ENCODE data around the gene DPM3.
"Not testable (repeated sequence)": the region's sequence is repeated elsewhere in the genome, so short reads cannot be mapped to it uniquely, and the experiment has no call there.

Gene DPM3, protein sequence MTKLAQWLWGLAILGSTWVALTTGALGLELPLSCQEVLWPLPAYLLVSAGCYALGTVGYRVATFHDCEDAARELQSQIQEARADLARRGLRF

DNA sequence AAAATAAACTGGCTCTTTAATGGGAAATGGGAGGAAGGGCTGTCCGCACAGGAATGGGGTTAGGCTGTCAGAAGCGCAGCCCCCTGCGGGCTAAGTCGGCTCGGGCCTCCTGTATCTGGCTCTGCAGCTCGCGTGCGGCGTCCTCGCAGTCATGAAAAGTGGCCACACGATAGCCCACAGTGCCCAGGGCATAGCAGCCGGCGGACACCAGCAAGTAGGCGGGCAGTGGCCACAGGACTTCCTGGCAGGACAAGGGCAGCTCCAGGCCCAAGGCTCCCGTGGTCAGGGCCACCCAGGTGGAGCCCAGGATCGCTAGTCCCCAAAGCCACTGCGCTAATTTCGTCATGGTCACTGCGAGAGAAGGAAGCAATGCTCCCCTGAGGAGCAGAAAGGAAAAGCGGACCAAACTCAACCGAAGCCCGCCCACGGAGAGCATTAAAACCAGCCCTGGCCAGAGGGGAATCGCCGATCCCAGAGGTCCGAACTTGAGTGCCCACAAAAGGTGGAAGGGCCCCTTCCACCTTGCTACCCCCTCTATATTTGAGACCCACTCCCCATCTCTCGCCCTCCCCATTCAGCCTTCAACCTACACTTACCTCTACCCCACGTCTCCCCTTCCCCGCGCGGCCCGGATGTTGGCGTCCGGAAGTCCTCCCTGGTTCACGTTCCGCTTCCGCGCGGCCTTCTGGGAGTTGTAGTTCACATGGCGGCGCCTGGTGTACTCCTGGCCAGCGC, at the start of gene DPM3:
DPM3 (minus strand) TSS at position 637 of the 735 bp plus-strand sequence; CDS start at position 346, 291 bp downstream.
- in situ Hi-C loops (cut with HindIII; ENCODE audit: low sequenced_read_pairs), result no loop called here

GRCh38 chr1:155189926-155190325, 49.6 kb upstream of the DPM3 start:
- in situ Hi-C loops (cut with HindIII; ENCODE audit: low sequenced_read_pairs), result not testable (repeated sequence)

GRCh38 chr1:155188268-155188667, 47.9 kb upstream of the DPM3 start:
- in situ Hi-C loops (cut with HindIII; ENCODE audit: low sequenced_read_pairs), result no loop called here

DNA sequence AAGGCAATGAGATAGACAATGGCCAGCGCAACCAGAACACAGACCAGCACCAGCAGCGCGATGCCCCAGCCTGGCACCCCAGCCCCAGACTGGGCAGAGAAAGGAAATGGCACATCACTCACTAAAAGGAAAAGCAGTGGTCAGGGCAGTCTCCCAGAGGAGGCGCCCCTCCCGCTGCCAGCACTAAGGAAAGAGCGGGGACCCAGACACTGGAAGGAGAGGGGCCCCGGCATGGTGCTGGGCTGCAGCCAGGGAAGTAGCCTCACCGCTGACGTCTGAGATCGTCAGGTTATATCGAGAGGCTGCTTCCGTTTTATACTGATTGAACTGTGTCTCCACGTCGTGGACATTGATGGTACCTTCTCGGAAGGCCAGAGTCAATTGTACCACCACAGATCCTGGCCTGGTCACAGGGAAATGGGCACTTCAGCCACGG, 47.1 kb upstream of the DPM3 start:
- in situ Hi-C loops (cut with HindIII; ENCODE audit: low sequenced_read_pairs), result no loop called here

GRCh38 chr1:155186794-155187455, 46.6 kb upstream of the DPM3 start:
- in situ Hi-C loops (cut with HindIII; ENCODE audit: low sequenced_read_pairs), result no loop called here

- in situ Hi-C loops (cut with HindIII; ENCODE audit: low sequenced_read_pairs), result no loop called here
Measured at GRCh38 chr1:155186067-155186793, 45.9 kb upstream of the DPM3 start.

DNA sequence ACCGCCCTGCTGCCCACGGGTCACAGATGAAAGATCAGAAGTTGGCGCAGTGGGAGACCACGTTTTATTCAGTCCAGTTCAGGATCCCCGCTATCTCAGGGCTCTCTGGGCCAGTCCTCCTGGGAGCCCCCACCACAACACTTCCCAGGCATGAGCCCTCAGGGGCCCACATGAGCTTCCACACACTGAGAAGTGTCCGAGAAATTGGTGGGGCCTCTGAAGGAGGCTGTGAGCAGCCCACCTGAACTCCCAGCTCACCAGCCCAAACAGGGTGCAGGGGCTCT, 45.4 kb upstream of the DPM3 start:
- in situ Hi-C loops (cut with HindIII; ENCODE audit: low sequenced_read_pairs), result no loop called here

DNA sequence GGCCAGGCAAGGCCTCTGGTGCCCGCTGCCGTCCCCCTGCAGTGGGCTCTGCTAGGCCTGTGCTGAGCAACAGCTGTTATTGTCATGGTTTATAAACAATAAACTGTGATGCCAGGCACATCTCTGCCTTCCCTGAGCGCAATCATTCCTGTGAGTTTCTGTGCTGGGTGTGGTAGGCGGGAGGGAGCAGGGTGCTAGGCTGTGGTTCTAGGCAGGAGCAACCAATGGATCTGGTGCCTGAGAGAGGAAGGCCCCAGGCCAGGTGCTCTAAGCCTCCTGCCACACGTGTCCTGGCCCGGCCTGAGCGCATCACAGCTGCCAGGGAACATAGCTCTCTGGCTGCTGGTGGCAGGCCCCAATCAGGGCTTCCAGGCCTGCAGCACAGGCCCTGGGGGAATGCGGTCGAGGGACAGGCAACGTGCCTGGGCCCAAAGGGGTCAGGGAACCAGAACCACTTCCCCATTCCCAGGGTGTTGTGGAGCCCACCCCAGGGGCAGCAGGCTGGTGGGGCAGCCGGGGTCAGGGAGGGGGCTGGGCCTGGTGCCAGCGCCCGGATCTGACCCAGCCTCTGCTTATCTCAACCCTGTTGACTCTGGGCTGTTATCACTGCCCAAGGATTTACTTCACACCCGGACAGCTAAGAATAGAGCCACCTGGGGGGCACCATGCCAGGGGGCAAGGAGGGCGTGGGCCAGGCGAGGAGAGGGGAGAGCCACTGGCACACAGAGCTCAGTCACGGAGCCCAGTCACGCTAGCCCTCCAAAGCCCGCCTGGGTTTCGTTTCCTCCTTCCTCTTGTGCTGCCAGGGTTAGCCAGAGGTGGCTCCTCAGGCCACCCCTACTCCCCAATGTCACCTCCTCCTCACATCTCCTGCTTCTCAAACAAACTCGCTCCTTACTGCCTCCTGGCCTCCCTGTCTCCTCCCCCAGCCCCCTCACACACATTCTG, 44.8 kb upstream of the DPM3 start:
- in situ Hi-C loops (cut with HindIII; ENCODE audit: low sequenced_read_pairs), result no loop called here

DNA sequence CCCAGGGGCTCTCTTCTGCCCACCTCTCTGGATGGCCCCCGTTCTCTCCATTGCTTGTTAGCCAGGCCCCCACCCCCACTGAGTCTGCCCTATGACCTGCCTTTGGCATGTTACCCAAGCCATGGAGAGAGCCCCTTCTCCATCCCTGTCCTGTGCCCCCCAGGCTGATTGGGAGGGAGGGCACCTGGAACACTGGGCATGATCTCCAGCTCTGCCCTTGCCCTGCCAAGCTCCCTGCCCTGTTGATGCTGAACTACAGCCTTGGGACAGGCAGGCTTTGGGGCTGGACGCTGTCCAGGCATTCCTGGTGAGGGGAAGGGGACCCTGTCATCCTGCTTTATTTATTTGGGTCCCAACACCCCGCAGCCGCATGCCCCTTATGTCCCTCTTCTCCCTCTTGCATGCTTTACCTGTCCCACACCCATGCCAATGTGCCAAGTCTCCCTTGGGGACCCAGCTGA, 44.0 kb upstream of the DPM3 start:
- in situ Hi-C loops (cut with HindIII; ENCODE audit: low sequenced_read_pairs), result no loop called here

GRCh38 chr1:155183775-155184221, 43.5 kb upstream of the DPM3 start:
- in situ Hi-C loops (cut with HindIII; ENCODE audit: low sequenced_read_pairs), result no loop called here

GRCh38 chr1:155182052-155182550, 41.8 kb upstream of the DPM3 start:
- in situ Hi-C loops (cut with HindIII; ENCODE audit: low sequenced_read_pairs), result no loop called here

DNA sequence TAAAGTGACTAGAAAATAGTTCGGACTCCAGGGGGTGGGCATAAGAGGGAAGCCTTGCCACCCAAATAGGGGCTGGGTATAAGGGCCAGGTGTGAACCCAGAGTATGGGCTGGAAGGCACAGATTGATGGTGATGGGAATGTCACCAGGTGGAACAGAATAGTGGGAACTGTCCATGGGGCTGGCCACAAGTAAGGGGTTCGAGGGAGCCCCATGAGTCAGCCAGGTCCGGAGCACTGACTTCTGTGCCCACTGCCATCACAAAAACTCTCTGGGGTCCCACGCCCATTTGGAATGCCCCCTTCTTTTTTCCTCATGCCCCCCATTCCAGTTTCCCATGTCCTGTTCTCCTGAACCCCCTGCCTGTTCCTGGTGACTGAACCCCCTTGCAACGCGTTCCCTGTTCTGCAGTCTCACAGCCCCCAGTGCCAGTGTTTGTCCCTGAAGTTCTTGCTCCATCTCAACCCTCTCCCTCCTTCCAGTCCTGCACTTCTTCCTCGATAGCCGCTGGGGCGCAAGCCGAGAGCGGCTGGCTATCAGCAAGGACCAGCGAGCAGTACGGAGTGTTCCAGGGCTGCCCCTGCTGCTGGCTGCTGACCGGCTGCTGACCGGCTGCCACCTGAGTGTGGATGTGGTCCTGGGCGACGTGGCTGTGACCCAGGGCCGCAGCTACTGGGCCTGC, 41.2 kb upstream of the DPM3 start:
- in situ Hi-C loops (cut with HindIII; ENCODE audit: low sequenced_read_pairs), result no loop called here

DNA sequence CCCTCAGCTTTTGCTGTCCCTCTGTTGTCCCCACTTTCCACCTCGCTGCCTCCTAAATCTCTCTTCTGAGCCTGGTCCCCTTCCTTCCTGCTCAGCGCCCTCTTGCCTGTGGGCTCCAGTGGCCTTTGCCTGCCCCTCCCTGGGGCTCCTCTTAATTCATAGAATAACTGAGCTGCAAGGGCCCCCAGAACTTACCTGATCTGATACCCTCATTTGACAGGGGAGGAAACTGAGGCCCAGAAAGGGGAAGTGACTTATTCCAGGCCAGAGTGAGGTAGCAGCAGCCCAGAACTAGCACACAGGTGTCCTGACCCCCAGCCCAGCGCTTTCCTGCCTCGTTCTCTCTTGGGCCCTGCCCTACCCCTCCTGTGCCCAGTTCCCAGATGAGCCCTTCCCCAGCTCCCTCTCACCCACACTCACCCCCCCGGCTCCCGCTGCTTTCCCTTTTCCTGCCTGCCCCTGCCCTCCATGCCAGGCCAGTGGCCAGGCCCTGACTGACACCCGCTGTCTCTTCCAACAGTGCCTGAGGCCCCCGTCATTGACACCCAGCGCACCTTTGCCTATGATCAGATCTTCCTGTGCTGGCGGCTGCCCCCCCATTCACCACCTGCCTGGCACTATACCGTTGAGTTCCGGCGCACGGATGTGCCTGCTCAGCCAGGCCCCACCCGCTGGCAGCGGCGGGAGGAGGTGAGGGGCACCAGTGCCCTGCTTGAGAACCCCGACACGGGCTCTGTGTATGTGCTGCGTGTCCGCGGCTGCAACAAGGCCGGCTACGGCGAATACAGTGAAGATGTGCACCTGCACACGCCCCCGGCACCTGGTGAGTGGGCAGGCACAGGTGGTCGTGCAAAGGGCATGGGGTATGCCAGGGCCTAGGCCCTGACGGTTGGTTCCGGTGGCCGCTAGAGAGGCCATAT, 39.0 kb upstream of the DPM3 start:
- in situ Hi-C loops (cut with HindIII; ENCODE audit: low sequenced_read_pairs), result no loop called here

- in situ Hi-C loops (cut with HindIII; ENCODE audit: low sequenced_read_pairs), result no loop called here
Measured at GRCh38 chr1:155178441-155179111, 38.2 kb upstream of the DPM3 start.

- in situ Hi-C loops (cut with HindIII; ENCODE audit: low sequenced_read_pairs), result no loop called here
Measured at GRCh38 chr1:155177918-155178281, 37.6 kb upstream of the DPM3 start.

GRCh38 chr1:155177192-155177917, 37.0 kb upstream of the DPM3 start:
- in situ Hi-C loops (cut with HindIII; ENCODE audit: low sequenced_read_pairs), result no loop called here

- in situ Hi-C loops (cut with HindIII; ENCODE audit: low sequenced_read_pairs), result no loop called here
Measured at GRCh38 chr1:155176544-155177071, 36.3 kb upstream of the DPM3 start.
